Nephron (organoid): ENCODE data around the gene KCNT1.

ENCODE experiments used
- H3K27ac Mint-ChIP-seq, 3 experiments: 2 replicates each; pipeline ENCODE4 v1.8.0; 2020; ENCODE audit warnings: mixed read lengths in 3 of 3, mild to moderate bottlenecking in 2 of 3, moderate library complexity in 1 of 3
- H3K27me3 Mint-ChIP-seq: 2 replicates; pipeline ENCODE4 v1.8.0; 2021; ENCODE audit warnings: low read depth, mild to moderate bottlenecking, moderate library complexity, mixed read lengths
- H3K36me3 Mint-ChIP-seq: 2 replicates; pipeline ENCODE4 v1.8.0; 2020; ENCODE audit warnings: low read depth, mixed read lengths
- H3K4me1 Mint-ChIP-seq: 2 replicates; pipeline ENCODE4 v1.8.0; 2020; ENCODE audit warnings: mixed read lengths
- H3K4me3 Mint-ChIP-seq, 3 experiments: 2 replicates each; pipeline ENCODE4 v1.8.0; 2020; ENCODE audit warnings: mild to moderate bottlenecking in 3 of 3, mixed read lengths in 3 of 3, moderate library complexity in 2 of 3
- H3K9me3 Mint-ChIP-seq: 2 replicates; pipeline ENCODE4 v1.8.0; 2020; ENCODE audit warnings: mixed read lengths
- CTCF ChIP-seq, 3 experiments: fragments of 200-600 bp; sonication (generic); IDR thresholded peaks; one replicate each; pipeline ENCODE4 v1.5.0; 2021; ENCODE audit warnings: antibody characterized with exemption in 3 of 3; ENCODE audit not compliant: unreplicated experiment in 3 of 3

The KCNT1 gene

DNA sequence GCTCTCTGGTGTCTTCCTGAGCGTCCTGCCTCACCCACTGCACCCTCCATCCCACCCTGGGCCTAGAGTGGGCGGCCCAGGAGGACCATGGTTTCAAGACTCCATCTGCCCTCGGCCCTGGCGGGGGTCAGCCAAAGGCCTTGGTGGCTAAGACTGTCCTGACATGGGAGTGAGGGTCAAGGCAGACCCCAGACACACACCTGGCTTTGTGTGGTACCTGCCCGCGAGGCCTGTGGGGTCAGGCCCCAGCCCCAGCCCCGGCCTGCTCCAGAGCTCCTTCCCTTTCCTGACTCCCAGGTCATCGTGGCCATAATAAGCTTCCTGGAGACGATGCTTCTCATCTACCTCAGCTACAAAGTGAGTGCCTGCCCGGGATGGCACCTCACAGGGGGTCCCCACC lies 54.6 kb downstream of the KCNT1 start:
- no peaks in the 10 kb centered on the region for H3K4me1 Mint-ChIP-seq
- H3K9me3 Mint-ChIP-seq, result no peaks in the 10 kb centered on the region
- H3K4me3 Mint-ChIP-seq, result no peak overlapping the region
- H3K36me3 Mint-ChIP-seq, result no peaks in the 10 kb centered on the region
- H3K27me3 Mint-ChIP-seq, result peaks cover 14% of the 10 kb centered on the region
- H3K27ac Mint-ChIP-seq, result no peak overlapping the region
- TF ChIP-seq CTCF (IDR thresholded peaks at IDR 0.05; ENCODE audit: unreplicated experiment in 3 of 3), result no peak

DNA sequence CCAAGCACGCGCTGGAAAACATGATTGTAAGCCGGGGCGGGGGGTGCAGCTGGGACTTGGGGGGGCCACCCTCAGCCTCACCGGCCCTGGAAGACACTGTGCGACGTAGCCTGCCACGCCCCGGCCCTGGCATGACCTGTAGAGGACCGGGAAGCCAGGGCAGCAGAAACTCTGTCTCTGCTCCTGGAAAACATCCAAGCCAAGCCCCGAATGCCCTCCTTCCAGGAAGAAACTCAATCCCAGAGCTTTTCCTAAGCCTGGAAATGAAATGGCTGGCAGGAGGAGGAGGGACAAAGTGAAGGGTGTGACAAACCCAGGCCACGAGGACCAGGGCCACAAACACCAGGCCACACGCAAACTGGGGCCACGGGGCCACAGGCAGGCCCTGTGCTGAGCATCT lies 55.4 kb downstream of the KCNT1 start:
- H3K27me3 Mint-ChIP-seq, result peaks cover 9% of the 10 kb centered on the region
- TF ChIP-seq CTCF (IDR thresholded peaks at IDR 0.05; ENCODE audit: unreplicated experiment in 3 of 3), result no peak
- H3K9me3 Mint-ChIP-seq, result no peaks in the 10 kb centered on the region
- no peak overlapping the region for H3K4me3 Mint-ChIP-seq
- H3K36me3 Mint-ChIP-seq, result no peaks in the 10 kb centered on the region
- H3K4me1 Mint-ChIP-seq, result no peaks in the 10 kb centered on the region
- no peak overlapping the region for H3K27ac Mint-ChIP-seq

DNA sequence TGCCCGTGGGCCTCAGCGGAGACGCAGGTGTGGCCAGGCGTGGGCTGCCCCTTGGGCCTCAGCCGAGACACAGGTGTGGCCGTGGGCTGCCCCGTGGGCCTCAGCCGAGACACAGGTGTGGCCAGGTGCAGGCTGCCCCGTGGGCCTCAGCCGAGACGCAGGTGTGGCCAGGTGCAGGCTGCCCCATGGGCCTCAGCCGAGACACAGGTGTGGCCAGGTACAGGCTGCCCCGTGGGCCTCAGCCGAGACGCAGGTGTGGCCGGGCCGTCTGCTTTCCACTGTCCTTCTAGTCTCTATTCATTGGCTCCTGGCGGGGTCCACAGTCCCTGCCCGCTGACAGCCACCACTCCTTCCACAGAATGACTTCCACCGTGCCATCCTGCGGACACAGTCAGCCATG lies 56.1 kb downstream of the KCNT1 start:
- no peaks in the 10 kb centered on the region for H3K4me1 Mint-ChIP-seq
- no peak for TF ChIP-seq CTCF (IDR thresholded peaks at IDR 0.05; ENCODE audit: unreplicated experiment in 3 of 3)
- H3K4me3 Mint-ChIP-seq, result no peak overlapping the region
- no peaks in the 10 kb centered on the region for H3K36me3 Mint-ChIP-seq
- no peaks in the 10 kb centered on the region for H3K9me3 Mint-ChIP-seq
- no peak overlapping the region for H3K27ac Mint-ChIP-seq
- peaks cover 7% of the 10 kb centered on the region for H3K27me3 Mint-ChIP-seq

DNA sequence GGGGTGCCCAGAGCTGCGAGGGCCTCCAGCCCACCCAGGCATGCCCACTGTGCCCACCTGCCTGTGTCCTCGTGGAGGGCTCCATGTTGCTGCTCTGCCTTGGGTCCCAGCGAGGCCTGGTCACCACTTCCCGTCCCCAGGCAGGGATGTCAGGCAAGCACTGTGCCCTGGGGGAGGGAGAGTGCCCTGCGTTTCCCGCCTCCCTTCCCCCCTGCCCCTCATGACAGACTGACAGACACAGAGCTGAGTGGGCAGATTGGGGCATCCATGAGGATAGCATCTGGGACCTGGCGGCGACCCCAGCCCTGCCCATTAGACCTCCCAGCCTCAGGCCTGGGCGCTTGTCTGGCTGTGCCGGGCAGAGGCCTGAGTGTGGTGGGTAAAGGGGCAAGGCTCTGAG lies 56.9 kb downstream of the KCNT1 start:
- Mint-ChIP-seq H3K4me1 (no peaks in the 10 kb centered on the region), H3K36me3 (no peaks in the 10 kb centered on the region), H3K9me3 (no peaks in the 10 kb centered on the region), H3K27ac (no peak overlapping the region), H3K4me3 (no peak overlapping the region), H3K27me3 (peaks cover 7% of the 10 kb centered on the region)
- TF ChIP-seq CTCF (IDR thresholded peaks at IDR 0.05; ENCODE audit: unreplicated experiment in 3 of 3), result no peak

DNA sequence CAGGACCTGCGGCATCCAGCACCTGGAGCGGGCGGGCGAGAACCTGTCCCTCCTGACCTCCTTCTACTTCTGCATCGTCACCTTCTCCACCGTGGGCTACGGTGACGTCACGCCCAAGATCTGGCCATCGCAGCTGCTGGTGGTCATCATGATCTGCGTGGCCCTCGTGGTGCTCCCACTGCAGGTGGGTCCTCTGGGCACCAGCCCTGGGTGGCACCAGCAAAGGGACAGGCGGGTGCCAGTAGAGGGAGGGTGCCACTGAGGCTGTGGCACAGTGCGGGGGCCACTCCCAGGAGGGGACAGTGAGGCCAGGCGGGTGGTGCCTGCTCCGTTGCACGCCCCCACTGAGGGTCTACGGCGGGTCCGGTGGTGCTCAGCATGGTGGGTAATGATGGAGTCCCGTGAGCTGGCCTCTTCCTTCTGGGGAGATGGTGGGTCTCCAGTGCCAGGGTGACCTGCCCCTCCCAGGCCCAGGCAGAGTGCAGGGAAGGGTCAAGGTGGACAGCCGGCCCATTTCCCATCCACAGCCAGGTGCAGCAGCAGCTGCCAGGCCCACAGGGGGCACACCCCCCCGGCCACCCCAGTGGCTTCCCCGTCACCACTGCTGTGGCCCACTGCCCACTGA lies 57.8 kb downstream of the KCNT1 start:
- TF ChIP-seq CTCF (IDR thresholded peaks at IDR 0.05; ENCODE audit: unreplicated experiment in 3 of 3), result no peak

GRCh38 chr9:135760465-135760864 lies 58.5 kb downstream of the KCNT1 start:
- Mint-ChIP-seq H3K4me1 (no peaks in the 10 kb centered on the region), H3K36me3 (no peaks in the 10 kb centered on the region), H3K27ac (no peak overlapping the region), H3K9me3 (peaks cover 2% of the 10 kb centered on the region), H3K4me3 (no peak overlapping the region), H3K27me3 (peaks cover 7% of the 10 kb centered on the region)
- no peak for TF ChIP-seq CTCF (IDR thresholded peaks at IDR 0.05; ENCODE audit: unreplicated experiment in 3 of 3)

More for the DNA sequence above, 57.8 kb downstream of the KCNT1 start:
- Mint-ChIP-seq H3K9me3 (peaks cover 1% of the 10 kb centered on the region), H3K36me3 (no peaks in the 10 kb centered on the region), H3K4me1 (no peaks in the 10 kb centered on the region), H3K27ac (no peak overlapping the region), H3K27me3 (peaks cover 7% of the 10 kb centered on the region), H3K4me3 (no peak overlapping the region)
